ENCODE measurements around the gene PDLIM4.

GRCh38 chr5:132238901-132239500 lies 18.5 kb upstream of the PDLIM4 start:
- TF ChIP-seq, protein P1, sequence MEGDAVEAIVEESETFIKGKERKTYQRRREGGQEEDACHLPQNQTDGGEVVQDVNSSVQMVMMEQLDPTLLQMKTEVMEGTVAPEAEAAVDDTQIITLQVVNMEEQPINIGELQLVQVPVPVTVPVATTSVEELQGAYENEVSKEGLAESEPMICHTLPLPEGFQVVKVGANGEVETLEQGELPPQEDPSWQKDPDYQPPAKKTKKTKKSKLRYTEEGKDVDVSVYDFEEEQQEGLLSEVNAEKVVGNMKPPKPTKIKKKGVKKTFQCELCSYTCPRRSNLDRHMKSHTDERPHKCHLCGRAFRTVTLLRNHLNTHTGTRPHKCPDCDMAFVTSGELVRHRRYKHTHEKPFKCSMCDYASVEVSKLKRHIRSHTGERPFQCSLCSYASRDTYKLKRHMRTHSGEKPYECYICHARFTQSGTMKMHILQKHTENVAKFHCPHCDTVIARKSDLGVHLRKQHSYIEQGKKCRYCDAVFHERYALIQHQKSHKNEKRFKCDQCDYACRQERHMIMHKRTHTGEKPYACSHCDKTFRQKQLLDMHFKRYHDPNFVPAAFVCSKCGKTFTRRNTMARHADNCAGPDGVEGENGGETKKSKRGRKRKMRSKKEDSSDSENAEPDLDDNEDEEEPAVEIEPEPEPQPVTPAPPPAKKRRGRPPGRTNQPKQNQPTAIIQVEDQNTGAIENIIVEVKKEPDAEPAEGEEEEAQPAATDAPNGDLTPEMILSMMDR (IDR thresholded peaks at IDR 0.05; ENCODE audit: low read depth, low read length) = no peak
- no peak for TF ChIP-seq MYC (IDR thresholded peaks at IDR 0.05; ENCODE audit: low read depth, low read length)
- TF ChIP-seq POLR2A (IDR thresholded peaks at IDR 0.05; ENCODE audit: extremely low read depth, insufficient read length) = no peak
